HT1080 (cell line): Measurements from ENCODE around the gene LGALS3BP. TPM values are rescaled to one million over a fixed set of nuclear protein-coding genes. Genes with fewer than 3 reads are reported as not detected.
"Not testable (repeated sequence)": the region's sequence is repeated elsewhere in the genome, so short reads cannot be mapped to it uniquely, and the experiment has no call there.

ENCODE experiments used
- DNase-seq: peaks from one replicate; pipeline ENCODE4 v3.0.0-alpha.2; 2015; ENCODE audit warnings: low read depth
- total RNA-seq: library from RNA; depleted of rRNA; stranded (reverse); fragments of >200 nt; shearing (Covaris generic); gene quantifications from 2 replicates; pipeline ENCODE4 v1.2.3, GENCODE V29; 2014

The LGALS3BP gene
- total RNA-seq, 1 experiment from 2014 or later = 383 TPM

DNA sequence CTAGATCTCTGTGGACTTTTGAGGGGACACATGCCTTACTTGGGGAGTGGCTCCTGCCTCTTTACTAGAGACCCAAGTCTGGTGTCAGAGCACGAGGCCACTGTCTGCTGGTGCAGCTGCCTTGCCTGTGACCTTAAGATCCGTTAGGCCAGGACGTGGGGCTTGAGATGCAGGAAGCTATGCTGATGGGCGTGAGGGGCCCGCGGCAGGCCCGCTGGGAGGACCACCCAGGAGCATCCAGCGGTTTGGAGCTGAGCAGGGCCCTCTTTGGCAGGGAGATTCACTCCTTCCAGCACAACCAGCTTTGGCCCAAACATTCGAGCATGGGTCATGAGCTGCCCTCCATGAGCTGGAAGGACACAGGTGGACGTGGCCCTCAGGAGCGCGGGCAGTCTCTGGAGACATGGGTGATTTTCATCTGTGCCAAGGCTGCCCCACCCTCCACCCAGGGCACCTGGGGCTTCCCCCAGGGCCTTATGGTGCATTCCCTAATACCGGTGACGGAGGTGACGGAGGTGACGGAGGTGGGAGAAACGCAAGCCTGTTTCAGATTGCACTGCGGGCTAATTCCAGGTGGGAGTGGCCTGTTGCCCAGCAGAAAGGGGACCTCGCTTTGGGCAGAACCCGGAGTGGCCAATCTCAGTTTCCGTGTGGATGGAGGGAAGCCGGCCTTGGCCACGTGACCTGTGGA lies 12.7 kb downstream of the LGALS3BP start:
- DNase-seq = no peak

GRCh38 chr17:78966123-78966813 lies 13.5 kb downstream of the LGALS3BP start:
- no peak for DNase-seq

DNA sequence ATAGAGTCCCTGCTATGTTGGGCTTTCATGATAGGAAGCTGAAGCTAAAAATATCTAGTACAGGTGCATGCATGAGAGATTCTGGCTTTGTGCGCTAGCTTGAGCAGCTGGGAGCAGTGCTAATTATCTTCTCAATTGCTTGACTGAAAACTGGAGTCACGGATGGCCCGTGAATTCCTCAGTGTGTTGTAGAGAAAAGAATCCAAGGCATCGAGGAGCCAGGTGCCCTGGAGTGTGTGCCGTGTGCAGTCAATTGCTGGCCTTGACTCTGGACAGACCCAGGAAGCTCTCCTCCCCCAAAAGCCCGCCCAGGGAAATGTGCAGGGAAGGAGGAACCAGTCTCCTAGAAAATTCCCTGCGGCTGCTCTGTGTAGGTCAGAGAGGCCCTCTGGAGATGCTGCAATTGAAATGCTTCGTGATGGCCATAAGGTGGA lies 14.2 kb downstream of the LGALS3BP start:
- DNase-seq = no peak

DNA sequence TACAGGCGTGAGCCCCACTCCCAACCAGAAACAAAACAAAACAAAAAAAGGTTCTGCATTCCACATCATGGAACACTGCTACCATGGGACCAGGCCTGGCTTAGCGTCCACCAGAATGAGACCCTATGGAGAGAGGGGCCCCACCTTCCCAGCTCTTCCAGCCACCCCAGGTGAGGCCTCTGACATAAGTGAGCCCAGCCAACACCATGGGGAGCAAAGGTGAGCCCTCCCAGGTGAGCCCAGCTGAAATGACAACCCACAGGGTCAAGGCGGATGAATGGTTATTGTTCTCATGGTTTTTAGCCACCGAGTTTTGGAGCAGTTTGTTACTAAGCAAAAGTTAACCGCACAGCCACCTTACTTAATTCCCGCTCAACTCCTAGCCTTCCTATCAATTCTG lies 16.3 kb downstream of the LGALS3BP start:
- DNase-seq = no peak

- not testable (repeated sequence) for DNase-seq
Measured at GRCh38 chr17:78962984-78963348, 16.8 kb downstream of the LGALS3BP start.

- no peak for DNase-seq
Measured at GRCh38 chr17:78962345-78962983, 17.3 kb downstream of the LGALS3BP start.

DNA sequence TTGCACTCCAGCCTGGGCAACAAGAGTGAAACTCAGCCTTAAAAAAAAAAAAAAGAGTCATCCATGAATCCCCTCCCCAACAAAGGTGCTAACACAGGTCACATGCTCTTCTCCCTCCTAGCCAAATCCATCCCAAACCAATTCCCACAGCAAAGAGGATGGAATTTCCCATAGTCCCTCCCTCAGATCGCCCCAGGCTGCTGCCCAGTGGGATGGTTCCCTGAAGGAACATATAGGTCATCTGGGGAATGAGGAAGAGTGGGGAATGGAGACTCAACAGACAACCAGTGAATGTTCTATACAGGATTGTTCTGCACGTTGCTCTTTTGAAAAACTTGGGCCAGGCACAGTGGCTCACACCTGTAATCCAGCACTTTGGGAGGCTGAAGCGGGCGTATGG lies 18.2 kb downstream of the LGALS3BP start:
- no peak for DNase-seq

DNA sequence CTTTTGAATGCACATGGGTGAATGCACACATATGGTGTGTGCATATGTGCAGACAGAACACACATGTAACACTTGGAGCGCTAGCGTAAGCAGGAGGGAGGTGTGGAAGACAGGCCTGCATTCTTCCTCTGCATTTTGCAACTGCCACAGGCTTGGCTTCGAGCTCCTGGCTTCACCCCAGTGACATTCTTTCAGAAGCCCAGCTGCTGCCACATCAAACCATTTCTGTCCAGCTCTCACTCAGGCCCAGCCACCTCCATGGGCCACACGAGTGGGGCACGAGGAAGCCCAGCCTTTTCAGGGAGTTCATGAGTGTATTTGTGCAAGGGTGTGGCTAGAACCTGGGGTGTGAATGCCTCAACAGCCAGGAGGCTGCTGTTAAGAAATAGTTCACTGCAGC lies 18.8 kb downstream of the LGALS3BP start:
- DNase-seq = no peak

- no peak for DNase-seq
Measured at GRCh38 chr17:78959803-78960202, 19.9 kb downstream of the LGALS3BP start.

DNA sequence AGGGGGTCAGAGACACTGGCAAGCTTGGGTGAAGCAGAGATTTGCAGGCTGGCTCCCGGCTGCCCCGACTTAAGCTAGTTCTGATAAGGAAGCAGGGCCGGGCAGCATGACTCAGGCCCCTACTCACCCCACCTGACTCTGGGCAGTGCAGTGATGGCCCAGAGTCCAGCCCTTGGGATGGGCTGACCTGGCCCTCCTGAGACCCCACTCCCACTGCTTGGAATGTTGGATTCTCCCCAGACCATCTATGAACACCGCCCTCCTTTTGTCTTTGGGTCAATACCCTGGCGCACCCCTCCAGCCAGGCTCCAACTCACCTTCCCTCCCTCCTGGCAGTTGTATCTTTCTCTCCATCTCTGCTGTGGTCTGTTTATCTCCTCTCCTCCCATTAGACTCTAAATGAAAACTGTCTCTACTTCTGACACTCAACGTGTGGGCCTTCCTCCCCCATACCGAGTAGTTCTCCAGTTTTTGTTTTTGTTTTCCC lies 21.0 kb downstream of the LGALS3BP start:
- peak; percentile 42 for DNase-seq

- peak; percentile 78 for DNase-seq
Measured at GRCh38 chr17:78957128-78957527, 22.6 kb downstream of the LGALS3BP start.

GRCh38 chr17:78956254-78956653 lies 23.5 kb downstream of the LGALS3BP start:
- no peak for DNase-seq

GRCh38 chr17:78954684-78955083 lies 25.0 kb downstream of the LGALS3BP start:
- no peak for DNase-seq

DNA sequence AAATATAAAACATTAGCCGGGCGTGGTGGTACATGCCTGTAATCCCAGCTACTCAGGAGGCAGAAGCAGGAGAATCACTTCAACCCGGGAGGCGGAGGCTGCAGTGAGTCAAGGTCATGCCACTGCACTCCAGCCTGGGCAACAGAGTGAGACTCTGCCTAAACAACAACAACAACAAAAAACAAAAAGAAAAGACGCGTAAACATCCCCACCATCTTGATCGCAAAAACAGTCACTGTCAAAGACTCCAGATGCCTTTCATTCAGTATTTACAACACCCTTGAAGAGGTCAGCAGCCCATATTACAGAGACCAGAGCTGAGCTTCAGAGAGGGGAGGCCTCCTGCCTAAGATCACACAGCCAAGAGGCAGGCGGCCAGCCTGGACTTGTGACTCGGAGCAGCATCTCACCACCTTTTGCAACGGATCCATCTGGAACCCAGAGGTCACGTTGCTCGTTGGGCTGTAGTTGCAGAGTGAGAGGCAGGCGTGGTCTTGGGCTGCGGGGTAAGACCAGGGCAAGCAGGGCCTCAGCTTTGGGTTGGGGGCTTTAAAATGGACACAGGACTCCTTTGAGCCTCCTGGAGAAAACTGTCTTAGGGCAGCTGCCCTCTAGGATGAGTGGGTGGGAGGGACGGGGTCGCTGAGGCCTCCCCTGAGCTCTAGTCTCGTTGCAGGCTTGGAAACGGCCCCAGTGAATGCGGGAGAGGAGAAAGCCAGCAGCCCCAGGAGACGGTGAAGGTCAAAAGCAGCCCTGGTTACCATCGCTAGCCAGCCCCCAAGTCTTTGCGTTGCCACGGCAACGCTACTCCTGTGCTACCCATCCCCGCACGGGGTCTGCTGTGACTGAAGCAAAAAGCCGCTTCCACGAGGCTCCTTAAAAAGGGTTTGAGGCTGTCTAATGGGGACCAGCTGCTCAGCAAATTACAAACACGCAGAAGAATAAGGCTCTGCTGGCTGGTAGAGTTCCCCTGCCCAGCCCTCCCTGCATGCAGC lies 26.1 kb downstream of the LGALS3BP start:
- DNase-seq = no peak

GRCh38 chr17:78952706-78953105 lies 27.0 kb downstream of the LGALS3BP start:
- no peak for DNase-seq

- DNase-seq = no peak
Measured at GRCh38 chr17:78951967-78952551, 27.7 kb downstream of the LGALS3BP start.

- DNase-seq = no peak
Measured at GRCh38 chr17:78950870-78951269, 28.9 kb downstream of the LGALS3BP start.

DNA sequence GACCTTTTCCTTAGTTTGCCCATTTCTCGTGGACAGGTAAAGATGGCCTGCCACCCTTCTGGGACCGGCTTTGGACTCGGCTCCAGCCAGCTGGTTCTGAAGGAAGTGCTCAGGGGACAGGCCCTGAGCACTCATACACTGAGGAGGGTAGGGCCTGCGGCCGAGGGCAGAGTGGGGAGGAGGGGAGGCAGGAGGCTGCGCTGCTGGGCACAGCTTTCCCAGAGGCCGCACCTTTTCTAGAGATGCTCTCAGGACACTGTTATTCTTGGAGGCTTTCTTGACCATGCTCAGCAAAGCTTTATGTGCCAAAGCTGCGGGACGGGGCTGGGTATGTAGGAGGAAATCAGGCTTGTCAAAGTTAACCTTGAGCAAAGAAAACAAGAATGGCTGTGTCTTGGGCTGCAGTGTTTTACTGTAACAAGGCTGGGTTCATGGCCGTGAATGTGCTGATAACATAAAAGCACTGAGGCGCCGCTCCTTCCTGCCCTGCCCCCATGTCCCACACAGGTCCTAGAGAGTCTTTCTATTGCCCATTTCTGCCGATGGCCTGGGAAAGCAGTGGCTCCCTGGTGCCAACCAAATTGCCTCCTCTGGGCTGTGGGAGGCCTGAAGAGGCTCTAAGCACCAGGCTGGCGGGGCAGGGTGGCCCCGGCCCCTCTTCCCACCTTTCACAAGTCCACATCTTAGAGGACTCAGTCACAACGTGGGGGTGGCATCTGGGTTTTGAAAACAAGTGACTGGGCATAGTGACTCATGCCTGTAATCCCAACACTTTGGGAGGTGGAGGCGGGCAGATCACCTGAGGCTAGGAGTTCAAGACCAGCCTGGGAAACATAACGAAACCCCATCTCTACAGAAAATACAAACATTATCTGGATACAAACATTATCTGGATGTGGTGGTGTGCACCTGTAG lies 32.2 kb downstream of the LGALS3BP start:
- no peak for DNase-seq

DNA sequence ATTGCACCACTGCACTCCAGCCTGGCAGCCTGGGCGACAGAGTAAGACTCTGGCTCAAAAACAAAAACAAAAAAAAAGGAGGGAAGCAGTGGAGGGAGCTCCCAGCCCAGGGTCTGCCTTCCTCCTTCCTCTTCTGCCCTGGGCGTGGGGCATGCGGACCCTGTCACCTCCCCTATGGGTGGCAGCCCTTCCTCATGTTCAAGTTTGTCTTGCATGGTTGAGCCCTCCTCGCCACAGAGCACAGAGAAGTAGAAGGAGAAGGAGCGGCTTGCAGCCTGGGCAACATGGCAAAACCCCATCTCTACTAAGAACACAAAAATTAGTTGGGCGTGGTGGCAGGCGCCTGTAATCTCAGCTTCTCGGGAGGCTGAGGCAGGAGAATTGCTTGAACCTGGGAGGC lies 33.1 kb downstream of the LGALS3BP start:
- DNase-seq = no peak

GRCh38 chr17:78946131-78946530 lies 33.6 kb downstream of the LGALS3BP start:
- peak; percentile 53 for DNase-seq
